NCI-H526 (cell line): Measurements from ENCODE around the gene SRGAP2C.
A peak's percentile ranks its signal among the peaks of the same experiment; 100 is the strongest.
"Not testable (repeated sequence)": the region's sequence is repeated elsewhere in the genome, so short reads cannot be mapped to it uniquely, and the experiment has no call there.

ENCODE experiments used
- DNase-seq, 2 experiments: peaks; one replicate each; lab custom pipeline; 2025; lab: John Stamatoyannopoulos, UW

SRGAP2C gene

DNA sequence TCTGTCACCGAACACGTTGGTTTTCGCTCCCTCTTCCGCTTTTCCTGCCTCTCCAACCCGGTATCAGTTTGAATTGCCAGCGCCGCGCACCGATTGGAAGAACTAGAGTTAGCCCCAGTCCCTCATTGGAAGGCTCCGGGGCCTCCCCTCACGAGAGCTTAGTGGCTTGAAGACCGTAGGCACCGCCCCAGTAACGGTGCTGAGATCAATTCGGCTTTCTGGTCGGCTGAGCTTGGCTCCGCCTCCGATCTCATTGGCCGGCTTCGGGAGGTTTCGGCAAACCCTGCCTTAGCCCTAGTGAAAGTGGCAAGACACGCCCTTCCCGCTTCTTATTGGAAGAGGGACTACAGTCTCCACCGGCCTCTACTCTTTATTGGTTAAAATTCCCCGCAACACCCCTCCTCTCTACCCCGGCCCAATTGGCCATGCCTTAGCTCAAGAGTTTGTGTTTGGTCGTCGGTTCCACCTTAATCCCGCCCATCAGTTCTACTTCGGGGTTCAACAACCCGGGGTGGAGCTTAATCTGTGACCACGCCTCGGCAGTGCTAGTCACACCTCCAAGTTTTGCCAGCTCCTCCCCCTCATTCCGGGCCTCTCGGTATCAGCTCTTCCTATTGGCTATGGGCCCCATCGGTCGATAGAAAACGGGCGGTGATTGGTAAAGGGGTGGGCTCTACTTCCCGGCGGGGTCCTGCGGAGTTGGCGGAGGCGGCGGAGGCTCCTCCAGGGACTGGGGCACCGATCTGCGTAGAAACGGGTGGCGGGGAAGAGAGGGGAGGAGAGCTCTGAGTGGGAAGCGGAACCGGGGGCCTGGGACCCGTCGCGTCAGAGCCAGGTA is at the start of gene SRGAP2C, which contains the start of gene FAM72B:
Gene SRGAP2C (plus strand): TSS at position 686 of the 838 bp plus-strand sequence. CDS start 2,472 bp downstream, outside the sequence.
Gene FAM72B (minus strand): TSS at position 51 of the 838 bp plus-strand sequence. CDS start 851 bp downstream, outside the sequence.
- DNase-seq = peak; percentile 99

DNA sequence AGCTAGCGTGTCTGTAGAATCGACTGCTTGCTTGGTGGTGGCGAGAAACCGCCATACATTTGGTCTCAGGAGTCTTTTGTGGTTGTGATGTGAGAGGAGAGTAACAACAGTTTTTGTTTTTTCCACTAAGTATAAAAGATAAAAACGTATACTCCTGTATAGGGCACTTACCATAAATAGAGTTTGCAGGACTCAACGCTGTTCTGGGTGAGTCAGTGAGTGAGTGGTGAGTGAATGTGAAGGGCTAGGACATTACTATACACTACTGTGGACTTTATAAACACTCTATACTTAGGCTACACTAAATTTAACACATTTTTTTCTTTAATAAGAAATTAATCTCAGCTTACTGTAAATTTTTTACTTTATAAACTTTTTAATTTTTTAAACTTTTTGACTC is 44.4 kb upstream of the SRGAP2C start:
- not testable (repeated sequence) for DNase-seq

- not testable (repeated sequence) for DNase-seq
Measured at GRCh38 chr1:121148489-121149190, 36.1 kb upstream of the SRGAP2C start.

DNA sequence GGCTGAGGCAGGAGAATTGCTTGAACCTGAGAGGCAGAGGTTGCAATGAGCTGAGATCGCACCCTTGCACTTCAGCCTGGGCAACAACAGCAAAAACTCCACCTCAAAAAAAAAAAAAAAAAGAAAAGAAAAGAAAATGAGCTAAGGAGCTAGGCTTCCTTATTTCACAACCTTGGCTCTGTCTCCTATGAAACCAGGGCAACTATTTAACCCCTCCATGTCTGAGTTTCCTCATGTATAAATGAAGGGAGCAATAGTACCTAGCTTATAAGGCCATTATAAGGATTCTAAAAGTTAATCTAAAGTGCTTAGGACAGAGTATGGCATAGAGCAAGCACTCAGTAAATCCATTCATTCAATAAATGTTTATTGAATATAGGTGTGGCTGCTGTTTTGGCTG is 33.5 kb upstream of the SRGAP2C start:
- not testable (repeated sequence) for DNase-seq

- not testable (repeated sequence) for DNase-seq
Measured at GRCh38 chr1:121152788-121153187, 32.0 kb upstream of the SRGAP2C start.

DNA sequence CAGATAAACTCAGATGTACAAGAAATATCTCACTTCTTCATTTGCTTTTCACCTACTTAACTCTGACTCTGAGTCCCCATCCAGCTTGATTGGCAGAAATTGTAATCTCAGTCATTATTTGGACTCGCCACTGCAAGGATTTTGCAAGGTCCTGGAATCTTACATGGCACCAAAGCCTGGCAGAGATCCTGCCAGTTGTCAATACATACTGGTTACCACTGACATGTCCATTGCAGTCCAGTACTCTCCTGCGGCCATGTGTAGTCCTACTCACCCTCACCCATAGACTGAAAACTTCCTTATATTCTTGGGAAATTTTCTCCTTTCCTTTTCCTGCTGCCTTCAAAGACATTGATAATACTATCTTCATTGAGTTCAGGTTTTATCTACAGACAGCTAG is 30.0 kb upstream of the SRGAP2C start:
- DNase-seq = not testable (repeated sequence)

DNA sequence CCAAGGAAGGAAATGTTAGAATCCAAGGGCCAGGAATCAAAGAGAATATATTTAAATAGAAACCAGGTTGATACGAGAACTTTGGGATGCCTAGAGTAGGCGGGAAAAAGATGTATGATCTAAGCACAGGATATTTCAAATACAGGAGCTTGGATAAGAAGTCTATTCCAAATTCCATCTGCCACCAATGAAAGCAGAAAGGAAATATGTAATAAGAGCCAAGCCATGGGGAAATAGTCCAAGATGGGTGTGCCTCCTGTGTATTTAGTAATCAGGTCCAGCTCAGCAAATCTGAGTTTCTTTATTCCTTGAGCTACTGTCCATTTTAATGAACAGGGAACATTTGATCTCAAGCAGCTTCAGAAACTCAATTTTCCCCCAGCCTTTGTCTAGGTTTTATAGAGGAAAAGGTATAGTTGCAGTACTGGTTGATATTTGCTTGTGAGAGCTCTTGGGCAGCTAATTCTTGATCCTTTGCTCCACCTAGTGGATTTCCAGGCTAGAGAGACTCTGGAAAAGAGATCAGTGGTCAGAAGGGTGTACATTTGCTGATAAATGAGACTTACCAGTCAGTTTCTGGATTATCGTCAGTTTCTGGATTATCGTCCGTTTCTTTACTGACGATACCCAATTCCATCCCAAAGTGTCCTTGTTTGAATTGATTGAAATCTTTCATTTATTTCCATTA is 29.0 kb upstream of the SRGAP2C start:
- peak in 1 of 2 experiments; percentile 28 for DNase-seq

- not testable (repeated sequence) for DNase-seq
Measured at GRCh38 chr1:121156958-121157603, 27.7 kb upstream of the SRGAP2C start.

DNA sequence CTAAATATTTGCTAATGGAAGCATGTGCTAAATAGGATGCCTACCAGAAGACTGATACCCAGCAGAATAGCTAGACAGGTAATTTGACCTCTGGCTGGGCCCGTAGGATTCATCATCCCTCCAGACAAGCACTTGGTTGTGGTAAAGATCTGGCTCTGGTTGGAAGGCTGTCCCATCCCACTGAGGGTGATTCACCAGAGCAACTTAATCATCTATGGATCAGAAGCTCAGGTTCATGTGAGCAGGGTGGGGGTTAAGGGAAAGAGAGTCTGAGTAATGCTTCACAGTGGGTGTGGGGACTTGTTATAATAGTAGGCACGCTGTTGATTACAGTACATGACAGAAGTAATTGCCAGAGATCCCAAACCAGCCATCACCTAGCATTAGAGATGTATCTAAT is 27.2 kb upstream of the SRGAP2C start:
- DNase-seq = not testable (repeated sequence)

DNA sequence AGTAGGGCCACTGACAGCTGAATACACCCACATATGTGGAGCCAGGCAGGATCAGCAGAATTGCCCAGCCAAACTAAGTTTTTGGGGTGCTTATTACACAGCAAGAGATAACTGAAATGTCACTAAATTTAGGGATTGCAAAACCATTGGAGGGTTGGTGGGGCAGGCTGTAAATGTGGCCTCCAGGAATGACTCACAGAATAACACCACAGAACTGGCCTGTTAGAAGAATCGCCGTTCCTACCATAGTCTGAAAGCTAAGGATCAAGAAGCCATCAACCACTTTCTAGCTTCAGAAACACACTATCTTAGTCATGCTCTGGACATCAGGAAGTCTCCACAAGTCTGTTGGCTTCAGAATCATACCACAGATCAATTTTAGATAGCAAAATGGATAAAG is 24.7 kb upstream of the SRGAP2C start:
- DNase-seq = not testable (repeated sequence)

- DNase-seq = not testable (repeated sequence)
Measured at GRCh38 chr1:121161199-121161901, 23.4 kb upstream of the SRGAP2C start.

GRCh38 chr1:121163850-121164757 is 20.7 kb upstream of the SRGAP2C start:
- not testable (repeated sequence) for DNase-seq

DNA sequence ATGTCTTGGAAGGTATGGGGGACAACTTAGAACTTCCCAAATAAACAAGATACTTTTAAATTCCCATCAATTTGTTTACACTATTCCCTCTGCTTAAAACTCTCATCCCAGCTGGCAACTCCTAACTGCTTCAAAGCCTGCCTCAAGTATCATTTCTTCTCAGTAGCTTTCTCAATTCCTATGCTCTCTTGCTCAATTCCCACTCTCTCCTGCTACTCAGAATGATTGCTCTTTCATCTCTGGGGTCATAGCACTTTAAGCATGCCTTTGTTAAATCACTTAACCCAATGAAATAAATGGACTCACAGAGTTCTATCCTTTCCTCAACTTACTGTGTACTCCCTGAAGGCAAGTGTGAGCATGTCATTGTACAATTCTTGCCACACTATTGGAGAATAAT is 19.5 kb upstream of the SRGAP2C start:
- not testable (repeated sequence) for DNase-seq

DNA sequence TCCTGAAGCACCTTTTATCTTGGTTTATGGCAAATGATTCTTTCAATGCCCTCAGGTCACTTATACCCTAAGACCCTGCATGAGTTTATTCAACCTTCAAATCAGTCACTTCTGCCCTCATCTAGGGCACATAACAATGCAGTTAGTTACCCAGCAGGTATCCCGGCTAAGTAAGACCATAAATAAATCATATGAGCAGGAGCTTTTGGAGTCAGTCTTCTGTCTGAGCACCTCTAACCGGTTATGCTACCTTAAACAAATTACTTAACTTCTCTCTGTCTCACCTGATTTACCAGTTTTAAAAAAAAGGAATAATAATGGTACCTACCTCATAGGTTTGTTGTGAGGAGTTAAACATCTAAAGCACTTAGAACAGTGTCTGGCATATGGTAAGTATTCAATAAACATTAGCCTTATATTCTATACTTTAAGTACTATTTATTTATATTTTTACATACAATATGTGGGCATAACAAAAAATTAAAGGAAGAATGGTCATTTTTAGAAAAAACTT is 17.5 kb upstream of the SRGAP2C start:
- not testable (repeated sequence) for DNase-seq

GRCh38 chr1:121168152-121168668 is 16.6 kb upstream of the SRGAP2C start:
- not testable (repeated sequence) for DNase-seq

GRCh38 chr1:121176649-121177048 is 8.1 kb upstream of the SRGAP2C start:
- not testable (repeated sequence) for DNase-seq

DNA sequence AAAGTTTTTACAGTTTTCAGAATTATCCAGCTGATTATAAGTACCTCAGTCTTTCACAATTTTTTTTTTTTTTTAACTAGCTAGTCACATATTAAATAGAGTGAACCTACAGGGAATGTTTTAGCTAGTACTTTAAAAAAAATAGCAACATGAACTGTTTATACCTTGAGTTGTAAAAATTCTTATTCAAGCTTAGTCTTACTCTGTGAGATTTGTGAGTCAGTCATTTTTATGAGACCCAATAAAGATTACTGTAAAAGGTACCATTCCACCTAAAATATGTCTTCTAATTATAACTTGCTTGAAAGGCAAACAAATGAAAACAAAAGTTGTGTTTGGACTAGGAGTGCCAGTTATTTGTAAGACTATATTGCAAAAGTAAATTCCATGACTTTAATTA is 6.6 kb upstream of the SRGAP2C start:
- DNase-seq = not testable (repeated sequence)

GRCh38 chr1:121183867-121184266 is 908 bp upstream of the SRGAP2C start:
- not testable (repeated sequence) for DNase-seq

DNA sequence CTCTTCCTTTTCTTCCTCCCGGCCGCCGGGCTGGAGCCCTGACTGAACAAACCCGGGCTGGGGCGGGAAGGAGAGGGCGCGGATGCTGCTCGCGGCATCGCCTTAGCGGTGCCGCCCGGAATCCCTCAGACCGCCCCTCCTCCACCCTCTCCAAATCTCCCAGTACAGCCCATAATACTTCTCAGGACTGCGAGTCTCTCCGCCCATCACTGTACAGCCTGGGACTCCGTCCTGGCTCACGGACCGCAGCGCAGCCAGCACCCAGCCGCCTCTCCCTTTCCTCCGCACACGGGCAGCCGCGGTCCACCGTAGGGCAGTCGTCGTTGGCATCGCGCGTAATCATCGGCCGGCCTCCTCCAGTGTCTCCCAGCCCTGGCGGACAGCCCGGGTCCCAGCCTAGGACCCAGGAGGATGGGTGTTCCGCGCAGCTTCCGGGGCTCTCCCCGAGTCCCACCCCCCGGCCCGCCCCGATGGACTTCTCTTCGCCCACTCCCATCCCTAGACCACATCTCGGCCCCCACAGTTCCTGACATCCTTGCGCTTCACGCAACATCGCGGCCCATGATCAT is 449 bp downstream of the SRGAP2C start:
- DNase-seq = not testable (repeated sequence)
